RPMI7951 (cell line): ENCODE results near the gene FUZ. TPM values are rescaled to one million over a fixed set of nuclear protein-coding genes. Genes with fewer than 3 reads are reported as not detected.

ENCODE experiments used
- DNase-seq: peaks from one replicate; pipeline ENCODE4 v3.0.0-alpha.2; 2012; ENCODE audit warnings: low read depth
- total RNA-seq: library from RNA; depleted of rRNA; stranded (reverse); fragments of >200 nt; shearing (Covaris generic); gene quantifications from 2 replicates; pipeline ENCODE4 v1.2.3, GENCODE V29; 2014; rRNA removed

FUZ gene
- total RNA-seq: 33.7 and 34.5 TPM in 2 replicates

GRCh38 chr19:49812997-49813861 lies at the start of gene FUZ:
FUZ (minus strand) TSS chr19:49813292; CDS start chr19:49813106, 186 bp downstream.
- peak; percentile 99 for DNase-seq

- no peak for DNase-seq
These were observed 49.5 kb upstream of the FUZ start for GRCh38 chr19:49862391-49863253.

GRCh38 chr19:49861541-49862378 lies 48.7 kb upstream of the FUZ start:
- DNase-seq: no peak

- no peak for DNase-seq
These were observed 48.0 kb upstream of the FUZ start for GRCh38 chr19:49861107-49861506.

GRCh38 chr19:49860336-49861102 lies 47.4 kb upstream of the FUZ start:
- DNase-seq: no peak

DNA sequence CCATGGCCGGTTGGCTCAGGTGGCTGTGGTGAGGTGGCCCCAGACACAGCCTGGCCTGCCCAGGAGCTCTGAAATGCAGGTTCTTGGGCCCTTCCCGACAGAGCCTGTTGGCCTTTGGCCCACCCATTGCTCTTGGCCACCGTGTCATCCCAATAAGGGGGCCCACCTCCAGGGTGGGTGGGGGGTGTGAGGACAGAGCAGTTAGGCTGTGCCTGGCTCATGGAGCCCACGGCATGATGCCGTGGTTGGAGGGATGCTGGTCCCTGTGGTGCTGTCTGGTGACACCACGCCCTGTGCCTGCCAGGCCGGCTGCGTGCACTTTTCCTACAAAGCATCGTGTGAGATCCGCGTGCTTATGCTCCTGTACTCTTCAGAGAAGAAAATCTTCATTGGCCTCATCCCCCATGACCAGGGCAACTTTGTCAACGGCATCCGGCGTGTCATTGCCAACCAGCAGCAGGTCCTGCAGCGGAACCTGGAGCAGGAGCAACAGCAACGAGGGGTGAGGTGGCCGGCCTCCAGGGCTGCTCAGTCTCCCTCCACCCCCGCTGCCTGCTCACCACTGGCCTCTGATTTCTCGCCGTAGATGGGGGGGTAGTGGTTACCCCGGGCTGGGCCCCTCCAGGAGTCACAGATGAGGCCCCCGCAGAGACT lies 46.7 kb upstream of the FUZ start:
- no peak for DNase-seq

DNA sequence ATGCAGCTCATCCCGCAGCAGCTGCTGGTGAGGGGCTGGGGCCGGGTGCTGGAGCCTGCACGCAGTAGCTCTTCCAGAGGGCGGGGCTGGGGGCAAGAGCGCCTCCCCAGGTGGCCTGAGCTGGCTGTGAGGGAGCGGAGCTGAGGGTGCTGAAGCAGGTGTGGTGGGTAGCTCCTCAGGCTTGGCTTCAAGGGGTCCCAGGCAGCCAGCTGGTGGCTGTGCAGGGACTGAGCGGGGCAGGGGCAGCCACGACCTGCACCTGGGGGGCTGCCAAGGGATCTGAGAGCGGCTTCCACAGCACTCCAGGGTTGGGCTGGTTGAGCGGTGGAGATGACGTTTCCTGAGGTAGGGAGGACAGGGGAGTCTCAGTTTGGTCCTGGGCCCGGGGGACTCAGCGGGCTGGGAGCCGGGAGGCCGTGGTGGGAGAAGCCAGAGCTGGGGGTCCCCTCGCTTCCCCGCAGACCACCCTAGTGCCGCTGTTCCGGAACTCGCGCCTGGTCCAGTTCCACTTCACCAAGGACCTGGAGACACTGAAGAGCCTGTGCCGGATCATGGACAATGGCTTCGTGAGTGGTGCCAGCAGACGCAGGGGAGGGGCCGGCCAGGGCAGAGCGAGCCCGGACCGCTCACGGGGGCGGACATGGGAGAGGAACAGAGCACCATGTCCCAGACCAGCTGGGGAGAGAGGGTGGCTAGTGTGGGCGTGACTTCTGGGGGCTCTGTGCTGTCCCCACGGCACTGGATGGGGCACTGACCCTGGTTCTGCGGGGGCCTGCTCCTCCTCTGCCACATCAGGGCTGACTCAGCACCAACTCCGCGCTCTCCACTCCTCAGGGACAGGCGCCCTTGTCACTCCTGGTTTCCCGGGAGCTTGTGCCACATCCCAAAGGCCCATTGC lies 45.2 kb upstream of the FUZ start:
- peak; percentile 55 for DNase-seq

GRCh38 chr19:49857838-49858087 lies 44.7 kb upstream of the FUZ start:
- no peak for DNase-seq

GRCh38 chr19:49857061-49857837 lies 44.2 kb upstream of the FUZ start:
- DNase-seq: no peak

GRCh38 chr19:49856574-49857021 lies 43.5 kb upstream of the FUZ start:
- DNase-seq: no peak

DNA sequence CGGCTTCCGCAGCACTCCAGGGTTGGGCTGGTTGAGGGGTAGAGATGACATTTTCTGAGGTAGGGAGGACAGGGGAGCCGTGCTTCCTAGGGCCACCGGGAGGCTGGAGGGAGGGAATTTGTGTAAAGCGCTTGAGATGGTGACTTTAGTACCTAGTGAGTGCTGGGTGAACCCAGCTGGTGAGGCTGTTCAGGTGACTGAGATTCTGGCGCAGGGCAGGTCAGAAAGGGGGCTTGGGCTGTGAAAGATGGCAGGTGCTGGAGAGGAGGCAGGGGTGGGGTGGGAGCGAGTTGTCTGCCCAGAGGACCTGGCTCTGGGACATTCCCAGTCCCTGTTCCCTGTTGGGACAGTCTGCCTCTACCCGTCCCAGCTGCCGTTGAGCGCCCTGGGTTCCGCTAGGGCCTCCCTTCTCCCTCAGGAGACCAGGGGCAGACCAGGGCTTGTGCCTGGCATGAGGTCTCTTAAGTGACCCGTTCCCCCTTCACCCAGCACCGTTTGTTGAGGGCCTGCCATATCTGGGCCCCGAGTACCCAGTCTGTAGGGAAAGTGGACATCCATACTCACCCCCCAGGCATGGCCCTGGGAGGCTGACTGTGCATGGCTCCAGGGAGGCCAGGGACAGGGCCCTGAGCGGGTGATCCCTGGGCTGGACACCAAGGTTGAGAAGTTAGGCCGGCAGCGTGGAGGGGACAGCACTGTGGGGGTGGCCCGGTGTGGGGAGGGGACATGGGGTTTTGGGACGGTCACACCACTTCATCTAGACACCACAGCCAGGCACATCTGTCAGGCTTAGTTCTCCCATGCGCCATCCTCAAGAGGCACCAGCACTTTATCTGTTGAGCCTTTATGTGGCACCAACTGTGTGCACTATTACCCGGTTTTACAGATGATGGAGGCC lies 42.8 kb upstream of the FUZ start:
- no peak for DNase-seq

DNA sequence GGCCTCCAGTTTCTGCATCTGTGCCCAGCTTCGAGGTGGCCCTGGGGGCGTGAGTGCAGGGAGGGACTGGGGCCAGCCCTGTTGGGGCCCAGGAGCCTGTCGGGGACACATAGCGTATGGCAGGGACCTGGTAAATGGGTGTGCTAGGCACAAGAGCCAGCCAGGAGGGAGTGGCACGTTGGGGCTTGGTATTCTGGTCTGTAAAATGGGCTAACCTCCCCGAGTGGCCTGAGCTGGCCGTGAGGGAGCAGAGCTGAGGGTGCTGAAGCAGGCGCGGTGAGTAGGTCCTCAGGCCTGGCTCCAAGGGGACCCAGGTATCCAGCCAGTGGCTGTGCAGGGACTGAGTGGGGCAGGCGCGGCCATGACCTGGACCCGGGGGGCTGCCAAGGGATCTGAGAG lies 42.2 kb upstream of the FUZ start:
- no peak for DNase-seq

DNA sequence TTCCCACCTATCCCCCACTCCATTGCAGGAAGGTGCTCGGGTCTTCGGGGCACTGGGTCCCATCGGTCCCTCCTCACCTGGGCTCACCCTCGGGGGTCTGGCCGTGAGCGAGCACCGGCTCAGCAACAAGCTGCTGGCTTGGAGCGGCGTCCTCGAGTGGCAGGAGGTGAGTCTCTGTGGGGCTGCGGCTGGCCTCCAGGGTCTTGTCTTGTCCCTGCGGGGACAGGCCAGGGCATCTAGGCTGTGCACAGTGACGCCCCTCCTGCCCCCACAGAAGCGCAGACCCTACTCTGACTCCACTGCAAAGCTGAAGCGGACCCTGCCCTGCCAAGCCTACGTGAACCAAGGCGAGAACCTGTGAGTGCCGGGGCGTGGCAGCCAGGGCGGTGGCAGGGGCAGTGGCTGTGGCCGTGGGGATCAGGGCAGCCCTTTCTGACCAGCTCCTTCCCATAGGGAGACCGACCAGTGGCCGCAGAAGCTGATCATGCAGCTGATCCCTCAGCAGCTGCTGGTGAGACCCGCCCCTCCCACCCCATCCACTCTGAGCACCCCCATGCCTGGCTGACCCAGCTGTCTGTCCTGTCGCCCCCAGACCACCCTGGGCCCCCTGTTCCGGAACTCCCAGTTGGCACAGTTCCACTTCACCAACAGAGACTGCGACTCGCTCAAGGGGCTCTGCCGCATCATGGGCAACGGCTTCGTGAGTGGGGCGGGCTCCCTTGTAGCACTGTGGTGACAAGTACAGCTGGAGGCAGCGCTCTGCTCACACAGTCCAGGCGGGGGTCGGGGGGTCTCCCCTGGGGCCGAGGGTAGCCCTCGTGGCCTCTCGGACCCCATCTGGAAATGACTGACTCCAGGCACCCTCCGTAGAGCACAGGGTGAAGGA lies 41.5 kb upstream of the FUZ start:
- no peak for DNase-seq

DNA sequence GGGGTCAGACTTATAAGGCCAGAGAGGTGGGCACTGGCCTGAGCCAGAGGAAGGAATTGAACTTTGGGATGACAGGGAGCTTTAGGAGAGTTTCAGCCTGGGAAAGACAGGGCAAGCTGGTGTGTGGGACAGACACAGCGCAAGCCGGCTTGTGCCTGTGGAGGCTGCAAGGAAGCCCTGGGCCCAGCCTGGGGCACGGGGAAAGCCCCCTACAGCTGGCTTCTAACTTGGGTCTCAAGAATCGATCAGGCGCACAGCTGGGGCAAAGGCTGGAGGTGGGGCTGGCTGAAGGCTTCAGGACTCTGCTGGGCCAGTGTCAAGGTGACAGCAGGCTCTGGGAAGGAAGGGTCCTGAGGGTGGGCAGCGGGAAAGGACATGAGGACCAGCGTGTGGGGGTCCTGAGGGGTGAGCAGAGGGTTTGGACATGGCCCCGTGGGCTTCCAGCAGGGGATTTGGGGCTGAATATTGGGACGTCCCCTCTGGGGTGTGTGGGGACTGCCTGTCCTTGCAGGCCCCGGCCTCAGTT lies 40.8 kb upstream of the FUZ start:
- DNase-seq: no peak

- no peak for DNase-seq
These were observed 39.6 kb upstream of the FUZ start for GRCh38 chr19:49852631-49853126.
